H9 (cell line): ENCODE measurements around the gene MAML3. TPM values are rescaled to one million over a fixed set of nuclear protein-coding genes. Genes with fewer than 3 reads are reported as not detected.

Source experiments
- DNase-seq: peaks from one replicate; pipeline ENCODE4 v3.0.0-alpha.2; 2017
- H2AFZ ChIP-seq: one replicate; pipeline ENCODE4 v1.6.1; 2013; ENCODE audit warnings: mild to moderate bottlenecking, low read length, control low read depth, moderate library complexity
- H2AK5ac ChIP-seq: 2 replicates; pipeline ENCODE4 v1.6.1; 2013; ENCODE audit warnings: low read length, control low read depth, mixed read lengths; ENCODE audit not compliant: insufficient read length
- H2BK120ac ChIP-seq: one replicate; pipeline ENCODE4 v1.6.1; 2013; ENCODE audit warnings: low read depth, mild to moderate bottlenecking, low read length, control low read depth, inconsistent platforms; ENCODE audit not compliant: poor library complexity, severe bottlenecking
- H2BK12ac ChIP-seq: 2 replicates; pipeline ENCODE4 v1.6.1; 2013; ENCODE audit warnings: low read length, control low read depth, mixed read lengths, low read depth; ENCODE audit not compliant: insufficient read length
- H2BK15ac ChIP-seq: 2 replicates; pipeline ENCODE4 v1.6.1; 2013; ENCODE audit warnings: low read depth, low read length, control low read depth
- H2BK20ac ChIP-seq: one replicate; pipeline ENCODE4 v1.6.1; 2013; ENCODE audit warnings: low read depth, mild to moderate bottlenecking, low read length, control low read depth, inconsistent platforms; ENCODE audit not compliant: poor library complexity, severe bottlenecking
- H2BK5ac ChIP-seq: 2 replicates; pipeline ENCODE4 v1.6.1; 2013; ENCODE audit warnings: low read length, control low read depth, mixed read lengths; ENCODE audit not compliant: insufficient read length
- H3K14ac ChIP-seq: 2 replicates; pipeline ENCODE4 v1.6.1; 2013; ENCODE audit warnings: low read length, control low read depth; ENCODE audit not compliant: insufficient read depth
- H3K18ac ChIP-seq: 2 replicates; pipeline ENCODE4 v1.6.1; 2013; ENCODE audit warnings: low read depth, mild to moderate bottlenecking, mixed read lengths, low read length, control low read depth; ENCODE audit not compliant: insufficient read length
- H3K23ac ChIP-seq: 2 replicates; pipeline ENCODE4 v1.6.1; 2013; ENCODE audit warnings: low read length, control low read depth, mixed read lengths, low read depth; ENCODE audit not compliant: insufficient read length
- H3K23me2 ChIP-seq: 2 replicates; pipeline ENCODE4 v1.6.1; 2013; ENCODE audit warnings: low read depth, mild to moderate bottlenecking, mixed read lengths, low read length, control low read depth; ENCODE audit not compliant: insufficient read length, poor library complexity, severe bottlenecking
- H3K27ac ChIP-seq: 2 replicates; pipeline ENCODE4 v1.5.1; 2013; ENCODE audit warnings: low read length, control low read depth, mixed read lengths, low read depth; ENCODE audit not compliant: insufficient read length
- H3K27me3 ChIP-seq: 2 replicates; pipeline ENCODE4 v1.6.1; 2013; ENCODE audit warnings: low read length, control low read depth, inconsistent platforms; ENCODE audit not compliant: insufficient read depth
- H3K4ac ChIP-seq: 2 replicates; pipeline ENCODE4 v1.6.1; 2013; ENCODE audit warnings: low read depth, mild to moderate bottlenecking, control low read depth, inconsistent platforms, low read length, moderate library complexity
- H3K4me1 ChIP-seq: 2 replicates; pipeline ENCODE4 v1.6.1; 2013; ENCODE audit warnings: low read length, control low read depth, inconsistent platforms; ENCODE audit not compliant: insufficient read depth
- H3K4me2 ChIP-seq: 2 replicates; pipeline ENCODE4 v1.6.1; 2013; ENCODE audit warnings: low read length, control low read depth, mixed read lengths; ENCODE audit not compliant: insufficient read length, insufficient read depth
- H3K56ac ChIP-seq: 2 replicates; pipeline ENCODE4 v1.6.1; 2013; ENCODE audit warnings: low read depth, mild to moderate bottlenecking, mixed read lengths, low read length, control low read depth; ENCODE audit not compliant: insufficient read length
- H3K79me1 ChIP-seq: 2 replicates; pipeline ENCODE4 v1.6.1; 2013; ENCODE audit warnings: low read depth, mild to moderate bottlenecking, moderate library complexity, low read length, control low read depth, inconsistent platforms; ENCODE audit not compliant: insufficient read depth, poor library complexity, severe bottlenecking
- H3K79me2 ChIP-seq: 2 replicates; pipeline ENCODE4 v1.6.1; 2013; ENCODE audit warnings: low read length, control low read depth, inconsistent platforms; ENCODE audit not compliant: insufficient read depth
- H3K9ac ChIP-seq: 2 replicates; pipeline ENCODE4 v1.6.1; 2013; ENCODE audit warnings: low read length, control low read depth, mixed read lengths; ENCODE audit not compliant: insufficient read length; ENCODE audit errors: extremely low read depth
- H3K9me3 ChIP-seq: one replicate; pipeline ENCODE4 v1.6.1; 2013; ENCODE audit warnings: low read depth, low read length, inconsistent platforms; ENCODE audit not compliant: control insufficient read depth
- H3T11ph ChIP-seq: one replicate; pipeline ENCODE4 v1.6.1; 2013; ENCODE audit warnings: mild to moderate bottlenecking, low read length, control low read depth, inconsistent platforms
- H4K20me1 ChIP-seq: one replicate; pipeline ENCODE4 v1.6.1; 2013; ENCODE audit not compliant: control insufficient read depth, insufficient read length, insufficient read depth
- H4K5ac ChIP-seq: 2 replicates; pipeline ENCODE4 v1.6.1; 2013; ENCODE audit warnings: low read depth, mild to moderate bottlenecking, mixed read lengths, low read length, control low read depth; ENCODE audit not compliant: insufficient read length
- H4K8ac ChIP-seq: replicated peaks from 2 replicates; pipeline ENCODE4 v1.6.1; 2013; ENCODE audit warnings: low read length, control low read depth, mixed read lengths, low read depth; ENCODE audit not compliant: insufficient read length
- H4K91ac ChIP-seq: 2 replicates; pipeline ENCODE4 v1.6.1; 2013; ENCODE audit warnings: low read depth, mild to moderate bottlenecking, moderate library complexity, mixed read lengths, low read length, control low read depth; ENCODE audit not compliant: insufficient read length
- H3K27ac Mint-ChIP-seq, 3 experiments: 2 replicates in 2 of 3; 3 replicates in 1 of 3; pipeline ENCODE4 v1.8.0; 2020 to 2021; ENCODE audit warnings: mixed read lengths in 3 of 3, mild to moderate bottlenecking in 1 of 3, moderate library complexity in 1 of 3
- H3K27me3 Mint-ChIP-seq: 2 replicates; pipeline ENCODE4 v1.8.0; 2021; ENCODE audit warnings: low read depth, mild to moderate bottlenecking, moderate library complexity, mixed read lengths
- H3K36me3 Mint-ChIP-seq, 3 experiments: 2 replicates in 2 of 3; 3 replicates in 1 of 3; pipeline ENCODE4 v1.8.0; 2020 to 2021; ENCODE audit warnings: low read depth in 3 of 3, mixed read lengths in 3 of 3; ENCODE audit not compliant: insufficient read depth in 1 of 3
- H3K4me1 Mint-ChIP-seq, 2 experiments: 2 replicates each; pipeline ENCODE4 v1.8.0; 2020; ENCODE audit warnings: mixed read lengths in 2 of 2
- H3K4me3 Mint-ChIP-seq, 2 experiments: 2 replicates in 1 of 2; 3 replicates in 1 of 2; pipeline ENCODE4 v1.8.0; 2020 to 2021; ENCODE audit warnings: mild to moderate bottlenecking in 2 of 2, mixed read lengths in 2 of 2, moderate library complexity in 1 of 2
- H3K9me3 Mint-ChIP-seq, 2 experiments: 2 replicates in 1 of 2; 3 replicates in 1 of 2; pipeline ENCODE4 v1.8.0; 2020; ENCODE audit warnings: mild to moderate bottlenecking in 2 of 2, mixed read lengths in 2 of 2, moderate library complexity in 1 of 2
- CTCF ChIP-seq: fragments of 200-600 bp; sonication (generic); conservative IDR thresholded peaks from 3 replicates; pipeline ENCODE4 v1.8.0; 2021; ENCODE audit warnings: antibody characterized with exemption, mild to moderate bottlenecking
- WGBS: extraction: QIAGEN DNeasy Blood & Tissue Kit; methylation state at CpG from one replicate; pipeline ENCODE4 v1.1.7; 2013; ENCODE audit warnings: missing lambda C conversion rate, low lambda C conversion rate, mixed read lengths; ENCODE audit not compliant: insufficient read length; ENCODE audit errors: extremely low coverage; 5-methylcytosine and 5-hydroxymethylcytosine counted together
- total RNA-seq: library from RNA; stranded (reverse); gene quantifications from 2 replicates; pipeline ENCODE4 v1.2.1, GENCODE V29; 2021

Gene MAML3
- total RNA-seq, 1 experiment from 2014 or later = 3.9 TPM

- Histone ChIP-seq H2AK5ac (no peak overlapping the region), H4K91ac (no peak overlapping the region), H2BK12ac (no peak overlapping the region), H3K14ac (no peak overlapping the region), H3K18ac (no peak overlapping the region), H3K4me2 (no peak overlapping the region), H3K23ac (no peak overlapping the region), H3K4me1 (no peaks in the 10 kb centered on the region), H3K9ac (no peak overlapping the region), H3K56ac (no peak overlapping the region), H3T11ph (no peak overlapping the region), H4K8ac (no peak overlapping the region), H3K23me2 (no peaks in the 10 kb centered on the region), H3K27me3 (no peaks in the 10 kb centered on the region), H2BK15ac (no peak overlapping the region), H3K79me1 (no peaks in the 10 kb centered on the region), H4K5ac (no peak overlapping the region), H3K27ac (no peak overlapping the region), H3K4ac (no peak overlapping the region), H2BK120ac (no peak overlapping the region), H2BK5ac (no peak overlapping the region), H3K9me3 (no peaks in the 10 kb centered on the region), H2BK20ac (no peak overlapping the region), H2AFZ (no peak overlapping the region), H4K20me1 (no peaks in the 10 kb centered on the region), H3K79me2 (no peaks in the 10 kb centered on the region)
- TF ChIP-seq CTCF = no peak
- peaks cover 13 to 21% of the 10 kb centered on the region in 2 experiments for H3K4me1 Mint-ChIP-seq
- H3K9me3 Mint-ChIP-seq = no peaks in the 10 kb centered on the region
- no peaks in the 10 kb centered on the region for H3K36me3 Mint-ChIP-seq
- no peak overlapping the region for H3K27ac Mint-ChIP-seq
- H3K27me3 Mint-ChIP-seq = no peaks in the 10 kb centered on the region
- no CpG with 5 or more reads among the region's 8 CpGs for WGBS
- no peak overlapping the region for H3K4me3 Mint-ChIP-seq
- no peak for DNase-seq
Observed at GRCh38 chr4:139913398-139913990, 240.5 kb downstream of the MAML3 start.
